Activated CD4-positive, alpha-beta T cell treated with anti-CD3 and anti-CD28 coated beads, Interleukin-2, amount 50 U/mL, for 4 hours (primary cell): ENCODE measurements around the gene GPR17.

ENCODE experiments used
- DNase-seq, 2 experiments: peaks; one replicate each; pipeline ENCODE4 v3.0.0-alpha.2; 2020

GPR17 gene

GRCh38 chr2:127700527-127701192 is 54.7 kb downstream of the GPR17 start:
- no peak for DNase-seq

- peak; percentile 85 to 86 for DNase-seq
Measured at GRCh38 chr2:127701193-127701650, 55.3 kb downstream of the GPR17 start, which contains the start of gene SFT2D3. SFT2D3 (plus strand) TSS chr2:127701497; CDS start chr2:127701529, 32 bp downstream.

DNA sequence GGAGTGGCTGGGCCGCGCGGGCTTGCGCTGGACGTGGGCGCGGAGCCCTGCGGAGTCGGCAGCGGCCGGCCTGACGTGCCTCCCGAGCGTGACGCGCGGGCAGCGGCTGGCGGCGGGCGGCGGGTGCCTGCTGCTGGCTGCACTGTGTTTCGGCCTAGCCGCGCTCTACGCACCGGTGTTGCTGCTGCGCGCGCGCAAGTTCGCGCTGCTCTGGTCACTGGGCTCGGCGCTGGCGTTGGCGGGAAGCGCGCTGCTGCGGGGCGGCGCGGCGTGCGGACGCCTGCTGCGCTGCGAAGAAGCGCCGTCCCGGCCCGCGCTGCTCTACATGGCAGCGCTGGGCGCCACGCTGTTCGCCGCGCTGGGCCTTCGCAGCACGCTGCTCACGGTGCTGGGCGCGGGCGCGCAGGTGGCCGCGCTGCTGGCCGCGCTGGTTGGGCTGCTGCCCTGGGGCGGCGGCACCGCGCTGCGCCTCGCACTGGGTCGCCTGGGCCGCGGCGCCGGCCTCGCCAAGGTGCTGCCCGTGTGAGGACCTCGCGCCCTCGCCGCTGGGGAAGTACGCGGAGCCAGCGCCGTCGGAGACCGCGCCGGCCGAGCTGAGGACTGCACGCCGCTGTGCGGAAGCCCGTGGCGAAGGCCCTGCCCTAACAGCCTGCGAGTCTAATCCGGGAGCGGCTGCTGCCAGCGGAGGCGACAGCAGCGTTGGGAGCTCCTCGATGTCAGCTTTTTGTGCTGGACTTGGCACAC is 55.9 kb downstream of the GPR17 start:
- peak; percentile 72 to 77 for DNase-seq
